VCaP (cell line): ENCODE measurements around the gene MRPL48.

Experiments used
- H3K27ac ChIP-seq: fragments of 450-650 bp; 2 replicates; pipeline ENCODE4 v1.5.1; 2017
- TF ChIP-seq, protein P1 (sequence below): fragments of 450-650 bp; conservative IDR thresholded peaks from 2 replicates; pipeline ENCODE4 v1.5.1; 2017; ENCODE audit warnings: mild to moderate bottlenecking, moderate library complexity

The MRPL48 gene

GRCh38 chr11:73851046-73851764 lies 63.5 kb downstream of the MRPL48 start:
- no peak overlapping the region for H3K27ac ChIP-seq
- TF ChIP-seq, protein P1, sequence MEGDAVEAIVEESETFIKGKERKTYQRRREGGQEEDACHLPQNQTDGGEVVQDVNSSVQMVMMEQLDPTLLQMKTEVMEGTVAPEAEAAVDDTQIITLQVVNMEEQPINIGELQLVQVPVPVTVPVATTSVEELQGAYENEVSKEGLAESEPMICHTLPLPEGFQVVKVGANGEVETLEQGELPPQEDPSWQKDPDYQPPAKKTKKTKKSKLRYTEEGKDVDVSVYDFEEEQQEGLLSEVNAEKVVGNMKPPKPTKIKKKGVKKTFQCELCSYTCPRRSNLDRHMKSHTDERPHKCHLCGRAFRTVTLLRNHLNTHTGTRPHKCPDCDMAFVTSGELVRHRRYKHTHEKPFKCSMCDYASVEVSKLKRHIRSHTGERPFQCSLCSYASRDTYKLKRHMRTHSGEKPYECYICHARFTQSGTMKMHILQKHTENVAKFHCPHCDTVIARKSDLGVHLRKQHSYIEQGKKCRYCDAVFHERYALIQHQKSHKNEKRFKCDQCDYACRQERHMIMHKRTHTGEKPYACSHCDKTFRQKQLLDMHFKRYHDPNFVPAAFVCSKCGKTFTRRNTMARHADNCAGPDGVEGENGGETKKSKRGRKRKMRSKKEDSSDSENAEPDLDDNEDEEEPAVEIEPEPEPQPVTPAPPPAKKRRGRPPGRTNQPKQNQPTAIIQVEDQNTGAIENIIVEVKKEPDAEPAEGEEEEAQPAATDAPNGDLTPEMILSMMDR: no peak

- TF ChIP-seq, protein P1: no peak
- H3K27ac ChIP-seq: no peak overlapping the region
Observed at GRCh38 chr11:73852049-73852448, 64.4 kb downstream of the MRPL48 start.

- no peak overlapping the region for H3K27ac ChIP-seq
- TF ChIP-seq, protein P1: no peak
Observed at GRCh38 chr11:73854680-73855079, 67.0 kb downstream of the MRPL48 start.

DNA sequence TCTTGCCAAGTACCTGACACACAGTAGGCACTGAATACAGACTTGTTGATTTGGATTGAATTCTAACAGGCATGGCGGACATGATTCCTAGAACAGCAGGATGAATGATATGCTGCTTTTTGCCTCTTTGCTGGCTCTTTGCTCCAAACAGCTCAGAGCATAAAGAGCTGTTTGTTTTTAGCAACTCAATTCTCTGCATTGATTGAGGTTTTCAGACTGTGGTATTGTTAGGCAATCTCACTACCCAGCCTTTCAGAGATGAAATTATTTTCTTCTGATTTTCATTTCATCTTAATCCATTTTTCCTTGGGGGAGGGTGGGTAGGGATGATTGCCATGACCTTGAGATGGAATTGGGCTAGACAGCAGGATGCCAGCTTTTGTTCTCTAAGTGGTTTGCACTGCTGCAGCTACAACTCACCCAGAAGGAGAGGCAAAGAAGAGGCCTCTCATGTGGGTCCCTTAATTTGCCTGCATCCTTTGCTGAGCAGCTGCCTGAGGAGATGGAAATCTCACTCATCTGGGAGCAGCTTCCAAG lies 68.4 kb downstream of the MRPL48 start:
- no peak overlapping the region for H3K27ac ChIP-seq
- TF ChIP-seq, protein P1: no peak

GRCh38 chr11:73859671-73860070 lies 72.0 kb downstream of the MRPL48 start:
- TF ChIP-seq, protein P1: no peak
- H3K27ac ChIP-seq: no peak overlapping the region

DNA sequence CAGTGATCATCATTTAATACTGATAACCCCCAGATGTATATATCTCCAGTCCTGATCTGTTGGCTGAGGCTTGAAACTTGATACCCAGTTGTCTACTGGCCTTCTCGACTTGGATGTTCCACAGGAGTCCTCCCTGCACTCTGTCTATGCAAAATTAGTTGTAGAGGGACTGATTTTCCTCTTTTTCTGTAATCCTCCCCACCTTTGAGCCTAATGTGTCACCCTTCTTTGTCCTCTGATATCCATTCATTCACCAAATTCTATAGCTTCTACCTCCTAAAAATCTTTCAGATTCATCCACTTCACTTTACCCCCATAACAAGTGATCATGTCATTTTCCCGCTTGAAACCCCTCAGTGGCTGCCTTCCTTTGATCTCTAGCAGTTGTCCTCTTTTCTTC lies 72.5 kb downstream of the MRPL48 start:
- H3K27ac ChIP-seq: no peak overlapping the region
- TF ChIP-seq, protein P1: no peak

DNA sequence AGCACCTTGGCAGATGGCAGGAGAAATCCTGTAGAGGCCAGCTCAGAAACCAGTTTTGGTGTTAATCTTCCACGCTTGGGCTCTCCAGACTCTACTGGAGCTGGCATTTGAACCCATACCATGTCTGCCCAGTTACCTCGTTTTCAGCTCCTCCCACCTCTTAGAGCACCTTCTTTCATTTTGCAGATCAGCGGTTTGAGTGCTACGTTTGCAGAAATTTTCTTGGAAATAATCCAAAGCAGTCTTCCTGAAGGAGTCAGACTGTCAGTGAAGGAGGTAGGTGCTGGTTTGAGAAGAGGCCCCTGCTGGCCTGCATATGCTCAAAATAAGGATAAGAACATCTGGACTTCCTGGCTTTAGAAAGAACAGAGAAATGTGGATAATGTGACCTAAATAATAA lies 75.3 kb downstream of the MRPL48 start:
- H3K27ac ChIP-seq: no peak overlapping the region
- TF ChIP-seq, protein P1: no peak
